ENCODE data around the gene RHOG. TPM values are rescaled to one million over a fixed set of nuclear protein-coding genes. Genes with fewer than 3 reads are reported as not detected.

Gene RHOG
- total and polyA plus RNA-seq, 9 of the 15 experiments (the other 6 are each of a cell fraction or from before 2014, with no cell fraction given) = 22.6 to 162 (median 80.3) TPM

DNA sequence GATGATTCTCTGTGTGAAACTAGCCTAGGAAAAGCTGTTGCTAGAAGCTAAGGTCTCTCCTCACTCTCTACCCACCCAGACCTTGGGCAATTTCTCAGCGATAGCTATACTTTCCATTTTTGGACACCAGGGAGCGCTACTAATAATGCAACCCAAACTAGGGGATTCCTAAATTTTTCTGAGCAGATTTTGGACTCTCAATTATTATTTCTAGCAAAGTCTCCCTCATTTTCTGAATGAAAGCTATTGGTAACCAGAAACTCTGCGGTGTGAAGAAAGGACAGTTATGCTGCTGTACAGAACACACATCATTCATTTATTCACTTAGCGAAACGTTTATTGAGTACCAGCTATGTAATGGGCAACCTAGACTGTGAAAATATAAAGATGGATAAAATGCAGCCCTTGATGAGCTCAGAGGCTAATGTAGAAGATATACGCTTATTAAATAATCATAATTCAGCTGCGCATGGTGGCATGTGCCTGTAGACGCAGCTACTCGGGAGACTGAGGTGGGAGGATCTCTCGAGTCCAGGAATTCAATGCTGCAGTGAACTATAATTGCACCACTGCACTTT is 8.6 kb upstream of the RHOG start:
- H3K9ac ChIP-seq (ENCODE audit: insufficient read depth in 1 of 2, low read depth in 2 of 2, low read length in 2 of 2) = no peak overlapping the region
- no peaks in the 10 kb centered on the region for H3K9me3 ChIP-seq (replicated peaks; ENCODE audit: control insufficient read depth, insufficient read depth, low read depth, low read length)
- POLR2A ChIA-PET = interaction anchor here (0.5 to 1.6 kb wide), 9 partner anchors 9 to 247 kb away, joined by 3 to 6 read pairs (median 5); no protein-coding TSS in a partner anchor
- ATAC-seq (peak; percentile 80), DNase-seq (ENCODE audit: extremely low read depth in 1 of 4, low spot score in 3 of 4) (peak in 3 of 4 experiments; percentile 42 to 76 (median 57)), FAIRE-seq (peak; percentile 92)
- no peaks in the 10 kb centered on the region for H3K27me3 ChIP-seq (ENCODE audit: control insufficient read depth in 2 of 2, insufficient read depth in 2 of 2, low read length in 2 of 2)
- no TSS peak for BruUV-seq (replicated peaks)
- CTCF ChIA-PET (ENCODE audit: low intra/inter-chr PET ratio) = interaction anchor here (0.5 to 4.5 kb wide), 5 partner anchors 41 to 223 kb away, joined by 3 to 30 read pairs (median 5); no protein-coding TSS in a partner anchor
- intact Hi-C loops (cut with micrococcal nuclease) = loop anchor here (1.0 to 2.0 kb wide), 2 partner anchors 109 to 223 kb away; no protein-coding TSS in a partner anchor
- peak overlapping the region; percentile 84 for H2AFZ ChIP-seq (ENCODE audit: low read depth, low read length)
- no peaks in the 10 kb centered on the region for H3K9me1 ChIP-seq (ENCODE audit: control insufficient read depth, insufficient read depth, low read length)
- H3K4me3 ChIP-seq = no peak overlapping the region
- H3K4me1 ChIP-seq (replicated peaks in 1 of 2; ENCODE audit: control insufficient read depth in 2 of 2, insufficient read depth in 2 of 2, low read length in 2 of 2) = peaks cover 17 to 27% of the 10 kb centered on the region in 2 experiments
- H3K36me3 ChIP-seq (ENCODE audit: control insufficient read depth, insufficient read depth, low read length) = no peaks in the 10 kb centered on the region
- 45% methylated on average over 10 of the region's 10 CpGs for WGBS (ENCODE audit: insufficient coverage, low coverage, missing lambda C conversion rate)
- no peak overlapping the region; the same call in 1 of the 2 replicates for H3K4me2 ChIP-seq (ENCODE audit: insufficient read depth, low read length)
- no peak overlapping the region for H3K27ac ChIP-seq (ENCODE audit: extremely low read depth, low read depth, low read length)
- in situ Hi-C loops (cut with MboI) = loop anchor here (5.0 kb wide), 1 partner anchor 223 kb away; no protein-coding TSS in a partner anchor
- no peaks in the 10 kb centered on the region for H3K79me2 ChIP-seq (ENCODE audit: control insufficient read depth, insufficient read depth, low read length)
- no peaks in the 10 kb centered on the region for H4K20me1 ChIP-seq (replicated peaks; ENCODE audit: control insufficient read depth, insufficient read depth, low read length)
- TF ChIP-seq, protein P1, sequence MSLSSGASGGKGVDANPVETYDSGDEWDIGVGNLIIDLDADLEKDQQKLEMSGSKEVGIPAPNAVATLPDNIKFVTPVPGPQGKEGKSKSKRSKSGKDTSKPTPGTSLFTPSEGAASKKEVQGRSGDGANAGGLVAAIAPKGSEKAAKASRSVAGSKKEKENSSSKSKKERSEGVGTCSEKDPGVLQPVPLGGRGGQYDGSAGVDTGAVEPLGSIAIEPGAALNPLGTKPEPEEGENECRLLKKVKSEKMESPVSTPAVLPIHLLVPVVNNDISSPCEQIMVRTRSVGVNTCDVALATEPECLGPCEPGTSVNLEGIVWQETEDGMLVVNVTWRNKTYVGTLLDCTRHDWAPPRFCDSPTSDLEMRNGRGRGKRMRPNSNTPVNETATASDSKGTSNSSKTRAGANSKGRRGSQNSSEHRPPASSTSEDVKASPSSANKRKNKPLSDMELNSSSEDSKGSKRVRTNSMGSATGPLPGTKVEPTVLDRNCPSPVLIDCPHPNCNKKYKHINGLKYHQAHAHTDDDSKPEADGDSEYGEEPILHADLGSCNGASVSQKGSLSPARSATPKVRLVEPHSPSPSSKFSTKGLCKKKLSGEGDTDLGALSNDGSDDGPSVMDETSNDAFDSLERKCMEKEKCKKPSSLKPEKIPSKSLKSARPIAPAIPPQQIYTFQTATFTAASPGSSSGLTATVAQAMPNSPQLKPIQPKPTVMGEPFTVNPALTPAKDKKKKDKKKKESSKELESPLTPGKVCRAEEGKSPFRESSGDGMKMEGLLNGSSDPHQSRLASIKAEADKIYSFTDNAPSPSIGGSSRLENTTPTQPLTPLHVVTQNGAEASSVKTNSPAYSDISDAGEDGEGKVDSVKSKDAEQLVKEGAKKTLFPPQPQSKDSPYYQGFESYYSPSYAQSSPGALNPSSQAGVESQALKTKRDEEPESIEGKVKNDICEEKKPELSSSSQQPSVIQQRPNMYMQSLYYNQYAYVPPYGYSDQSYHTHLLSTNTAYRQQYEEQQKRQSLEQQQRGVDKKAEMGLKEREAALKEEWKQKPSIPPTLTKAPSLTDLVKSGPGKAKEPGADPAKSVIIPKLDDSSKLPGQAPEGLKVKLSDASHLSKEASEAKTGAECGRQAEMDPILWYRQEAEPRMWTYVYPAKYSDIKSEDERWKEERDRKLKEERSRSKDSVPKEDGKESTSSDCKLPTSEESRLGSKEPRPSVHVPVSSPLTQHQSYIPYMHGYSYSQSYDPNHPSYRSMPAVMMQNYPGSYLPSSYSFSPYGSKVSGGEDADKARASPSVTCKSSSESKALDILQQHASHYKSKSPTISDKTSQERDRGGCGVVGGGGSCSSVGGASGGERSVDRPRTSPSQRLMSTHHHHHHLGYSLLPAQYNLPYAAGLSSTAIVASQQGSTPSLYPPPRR (CRISPR knock-in tag; IDR thresholded peaks at IDR 0.05; ENCODE audit: borderline replicate concordance) = no peak
- TF ChIP-seq ZNF24 (IDR thresholded peaks at IDR 0.05) (peak; percentile 49; the same call in 1 of the 2 replicates), EWSR1 (IDR thresholded peaks at IDR 0.05; ENCODE audit: borderline replicate concordance, low read depth, partially characterized antibody) (no peak), NFYB (IDR thresholded peaks at IDR 0.05; ENCODE audit: extremely low read depth, insufficient read length) (no peak), CBFA2T3 (IDR thresholded peaks at IDR 0.05) (no peak), ZNF696 (CRISPR knock-in tag; conservative IDR thresholded peaks at IDR 0.05) (no peak), SMC3 (conservative IDR thresholded peaks at IDR 0.05; ENCODE audit: insufficient read depth, low read depth, low read length) (peak; percentile 66)
- TF ChIP-seq, protein P2, sequence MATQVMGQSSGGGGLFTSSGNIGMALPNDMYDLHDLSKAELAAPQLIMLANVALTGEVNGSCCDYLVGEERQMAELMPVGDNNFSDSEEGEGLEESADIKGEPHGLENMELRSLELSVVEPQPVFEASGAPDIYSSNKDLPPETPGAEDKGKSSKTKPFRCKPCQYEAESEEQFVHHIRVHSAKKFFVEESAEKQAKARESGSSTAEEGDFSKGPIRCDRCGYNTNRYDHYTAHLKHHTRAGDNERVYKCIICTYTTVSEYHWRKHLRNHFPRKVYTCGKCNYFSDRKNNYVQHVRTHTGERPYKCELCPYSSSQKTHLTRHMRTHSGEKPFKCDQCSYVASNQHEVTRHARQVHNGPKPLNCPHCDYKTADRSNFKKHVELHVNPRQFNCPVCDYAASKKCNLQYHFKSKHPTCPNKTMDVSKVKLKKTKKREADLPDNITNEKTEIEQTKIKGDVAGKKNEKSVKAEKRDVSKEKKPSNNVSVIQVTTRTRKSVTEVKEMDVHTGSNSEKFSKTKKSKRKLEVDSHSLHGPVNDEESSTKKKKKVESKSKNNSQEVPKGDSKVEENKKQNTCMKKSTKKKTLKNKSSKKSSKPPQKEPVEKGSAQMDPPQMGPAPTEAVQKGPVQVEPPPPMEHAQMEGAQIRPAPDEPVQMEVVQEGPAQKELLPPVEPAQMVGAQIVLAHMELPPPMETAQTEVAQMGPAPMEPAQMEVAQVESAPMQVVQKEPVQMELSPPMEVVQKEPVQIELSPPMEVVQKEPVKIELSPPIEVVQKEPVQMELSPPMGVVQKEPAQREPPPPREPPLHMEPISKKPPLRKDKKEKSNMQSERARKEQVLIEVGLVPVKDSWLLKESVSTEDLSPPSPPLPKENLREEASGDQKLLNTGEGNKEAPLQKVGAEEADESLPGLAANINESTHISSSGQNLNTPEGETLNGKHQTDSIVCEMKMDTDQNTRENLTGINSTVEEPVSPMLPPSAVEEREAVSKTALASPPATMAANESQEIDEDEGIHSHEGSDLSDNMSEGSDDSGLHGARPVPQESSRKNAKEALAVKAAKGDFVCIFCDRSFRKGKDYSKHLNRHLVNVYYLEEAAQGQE (IDR thresholded peaks at IDR 0.05; ENCODE audit: borderline replicate concordance) = peak; percentile 82
- TF ChIP-seq, protein P2 (CRISPR knock-in tag; IDR thresholded peaks at IDR 0.05; ENCODE audit: low read depth) = no peak

All from K562 (cell line).